HG02571 (cell line): Measurements from ENCODE around the gene UBE2I.

Source experiments
- ATAC-seq: cut with Tn5 transposase; IDR thresholded peaks from one replicate; pipeline ENCODE4 v1.9.1; 2021; ENCODE audit warnings: mild to moderate bottlenecking, moderate library complexity; ENCODE audit not compliant: unreplicated experiment

UBE2I gene

GRCh38 chr16:1312467-1312816 is 3.0 kb downstream of the UBE2I start:
- ATAC-seq, result no peak

GRCh38 chr16:1312903-1313302 is 3.5 kb downstream of the UBE2I start:
- no peak for ATAC-seq

- ATAC-seq, result no peak
Observed at GRCh38 chr16:1313721-1314369, 4.4 kb downstream of the UBE2I start.

- no peak for ATAC-seq
Observed at GRCh38 chr16:1314399-1315068, 5.1 kb downstream of the UBE2I start.

GRCh38 chr16:1315081-1316032 is 5.9 kb downstream of the UBE2I start:
- ATAC-seq, result no peak

- ATAC-seq, result no peak
Observed at GRCh38 chr16:1316033-1316405, 6.6 kb downstream of the UBE2I start.

GRCh38 chr16:1317479-1318267 is 8.2 kb downstream of the UBE2I start:
- no peak for ATAC-seq

GRCh38 chr16:1318268-1318545 is 8.8 kb downstream of the UBE2I start:
- ATAC-seq, result no peak

- no peak for ATAC-seq
Observed at GRCh38 chr16:1319041-1319440, 9.6 kb downstream of the UBE2I start.

GRCh38 chr16:1320097-1320496 is 10.7 kb downstream of the UBE2I start:
- no peak for ATAC-seq

GRCh38 chr16:1320658-1321240 is 11.3 kb downstream of the UBE2I start:
- ATAC-seq, result no peak

- ATAC-seq, result no peak
Observed at GRCh38 chr16:1322407-1322806, 13.0 kb downstream of the UBE2I start.

- no peak for ATAC-seq
Observed at GRCh38 chr16:1323296-1324239, 14.1 kb downstream of the UBE2I start.

GRCh38 chr16:1324286-1324826 is 14.9 kb downstream of the UBE2I start:
- ATAC-seq, result no peak

- no peak for ATAC-seq
Observed at GRCh38 chr16:1325261-1325660, 15.8 kb downstream of the UBE2I start.

GRCh38 chr16:1325673-1326371 is 16.4 kb downstream of the UBE2I start:
- ATAC-seq, result no peak

- no peak for ATAC-seq
Observed at GRCh38 chr16:1326391-1326790, 17.0 kb downstream of the UBE2I start.

GRCh38 chr16:1326946-1327618 is 17.6 kb downstream of the UBE2I start:
- ATAC-seq, result no peak
